Trophoblast cell (in vitro differentiated cells and primary cell): ENCODE data around the gene ZNF284.

ENCODE experiments used
- DNase-seq, 2 donors: peaks; one replicate each; pipeline ENCODE4 v3.0.0-alpha.2; 2016
- H2AFZ ChIP-seq: 2 replicates; pipeline ENCODE4 v1.6.1; 2013; ENCODE audit warnings: low read length, moderate library complexity, mild to moderate bottlenecking; ENCODE audit not compliant: insufficient read depth, poor library complexity
- H2AK5ac ChIP-seq: 2 replicates; pipeline ENCODE4 v1.6.1; 2013; ENCODE audit warnings: mild to moderate bottlenecking, low read length
- H2BK120ac ChIP-seq: 2 replicates; pipeline ENCODE4 v1.6.1; 2013; ENCODE audit warnings: low read length, mild to moderate bottlenecking, moderate library complexity; ENCODE audit not compliant: insufficient read depth, poor library complexity
- H2BK12ac ChIP-seq: 2 replicates; pipeline ENCODE4 v1.6.1; 2013; ENCODE audit warnings: mild to moderate bottlenecking, low read length, moderate library complexity
- H2BK5ac ChIP-seq: 2 replicates; pipeline ENCODE4 v1.6.1; 2013; ENCODE audit warnings: low read length, low read depth, moderate library complexity, mild to moderate bottlenecking; ENCODE audit not compliant: poor library complexity
- H3K14ac ChIP-seq: 2 replicates; pipeline ENCODE4 v1.6.1; 2013; ENCODE audit warnings: mild to moderate bottlenecking, low read length
- H3K18ac ChIP-seq: 2 replicates; pipeline ENCODE4 v1.6.1; 2013; ENCODE audit warnings: mild to moderate bottlenecking, low read length
- H3K23ac ChIP-seq: 2 replicates; pipeline ENCODE4 v1.6.1; 2013; ENCODE audit warnings: low read length
- H3K27ac ChIP-seq: 2 replicates; pipeline ENCODE4 v1.5.1; 2013; ENCODE audit warnings: low read depth, mild to moderate bottlenecking, inconsistent platforms, low read length, moderate library complexity
- H3K27me3 ChIP-seq: 2 replicates; pipeline ENCODE4 v1.6.1; 2013; ENCODE audit warnings: inconsistent platforms, mild to moderate bottlenecking, low read length, moderate library complexity; ENCODE audit not compliant: insufficient read depth
- H3K36me3 ChIP-seq, 2 experiments: 1 replicate in 1 of 2; 2 replicates in 1 of 2; pipeline ENCODE4 v1.6.1; 2013; ENCODE audit warnings: low read length in 2 of 2, mild to moderate bottlenecking in 2 of 2, moderate library complexity in 1 of 2; ENCODE audit not compliant: insufficient read depth in 2 of 2, control insufficient read depth in 1 of 2
- H3K4ac ChIP-seq: 2 replicates; pipeline ENCODE4 v1.6.1; 2013; ENCODE audit warnings: low read depth, mild to moderate bottlenecking, low read length, moderate library complexity
- H3K4me1 ChIP-seq, 2 experiments: 1 replicate in 1 of 2; 2 replicates in 1 of 2; pipeline ENCODE4 v1.6.1; 2013; ENCODE audit warnings: low read length in 2 of 2, mild to moderate bottlenecking in 2 of 2, moderate library complexity in 1 of 2; ENCODE audit not compliant: insufficient read depth in 2 of 2, control insufficient read depth in 1 of 2
- H3K4me2 ChIP-seq: 2 replicates; pipeline ENCODE4 v1.6.1; 2013; ENCODE audit warnings: inconsistent platforms, mild to moderate bottlenecking, low read length, moderate library complexity
- H3K4me3 ChIP-seq: 2 replicates; pipeline ENCODE4 v1.5.1; 2013; ENCODE audit warnings: mild to moderate bottlenecking, low read depth, low read length, inconsistent platforms
- H3K79me1 ChIP-seq: one replicate; pipeline ENCODE4 v1.6.1; 2013; ENCODE audit warnings: low read length
- H3K79me2 ChIP-seq: 2 replicates; pipeline ENCODE4 v1.6.1; 2013; ENCODE audit warnings: low read length, mild to moderate bottlenecking; ENCODE audit not compliant: control insufficient read depth, insufficient read depth, poor library complexity
- H3K9ac ChIP-seq: 2 replicates; pipeline ENCODE4 v1.6.1; 2013; ENCODE audit warnings: mild to moderate bottlenecking, low read length
- H3K9me3 ChIP-seq: 2 replicates; pipeline ENCODE4 v1.6.1; 2013; ENCODE audit warnings: low read depth, mild to moderate bottlenecking, control low read depth, inconsistent platforms, low read length; ENCODE audit not compliant: insufficient read depth
- H4K12ac ChIP-seq: 2 replicates; pipeline ENCODE4 v1.6.1; 2013; ENCODE audit warnings: low read depth, mild to moderate bottlenecking, low read length, moderate library complexity
- H4K8ac ChIP-seq: 2 replicates; pipeline ENCODE4 v1.6.1; 2013; ENCODE audit warnings: low read depth, mild to moderate bottlenecking, low read length, moderate library complexity
- H4K91ac ChIP-seq: one replicate; pipeline ENCODE4 v1.6.1; 2013; ENCODE audit warnings: low read depth, mild to moderate bottlenecking, low read length, moderate library complexity
- WGBS: extraction: QIAGEN DNeasy Blood & Tissue Kit; methylation state at CpG from one replicate; pipeline ENCODE4 v1.1.7; 2013; ENCODE audit warnings: missing lambda C conversion rate; ENCODE audit not compliant: insufficient read length, insufficient coverage; ENCODE audit errors: extremely low coverage; 5-methylcytosine and 5-hydroxymethylcytosine counted together

Gene ZNF284

DNA sequence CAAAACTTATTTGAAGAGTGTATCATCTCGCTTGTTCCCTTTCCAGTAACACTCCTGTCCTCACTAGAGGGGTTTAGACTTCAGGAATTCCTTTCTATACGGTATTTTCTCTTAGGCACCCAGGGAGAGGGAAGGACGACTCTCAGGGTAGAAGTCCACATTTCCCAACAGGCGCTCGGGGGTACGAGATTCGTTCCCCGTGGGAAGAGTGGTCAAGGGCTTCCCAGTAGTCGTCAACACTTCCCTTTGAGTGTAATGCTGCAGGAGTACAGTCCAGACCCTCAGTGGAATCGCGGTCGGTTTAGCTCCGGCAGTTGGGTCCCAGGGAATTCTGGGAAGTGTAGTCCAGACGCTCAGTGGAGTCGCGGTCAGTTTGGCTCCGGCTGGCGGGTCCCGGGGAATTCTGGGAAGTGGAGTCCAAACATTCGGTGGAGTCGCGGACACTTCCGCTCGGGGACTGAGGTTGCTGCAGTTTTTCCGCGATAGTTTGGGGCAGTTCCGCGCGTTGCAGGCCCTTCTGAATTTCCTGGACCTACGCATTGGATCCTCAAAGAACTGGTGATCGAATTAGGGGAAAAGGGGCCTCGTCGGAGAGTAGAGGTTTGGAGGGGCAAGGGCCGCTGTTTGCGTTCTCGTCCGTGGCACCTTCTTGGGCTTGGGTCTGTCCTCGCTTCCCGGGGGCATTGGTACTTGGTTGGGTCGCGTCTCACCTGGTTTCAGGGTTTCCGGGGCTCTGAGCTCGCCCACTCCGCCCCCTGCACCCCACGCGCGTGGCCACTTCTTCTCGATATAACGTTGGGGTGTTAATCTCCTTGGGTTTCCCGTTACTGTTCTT is 22.2 kb downstream of the ZNF284 start, which contains the start of gene ZNF224:
Gene ZNF224, plus strand, starts transcription at position 431 of the 835 bp plus-strand sequence. CDS start 3,513 bp downstream, outside the sequence.
- peak within 1 kb of the TSS; percentile 18 for H2BK5ac ChIP-seq
- H3K27me3 ChIP-seq, result no peaks in the 10 kb centered on the region
- H3K79me1 ChIP-seq, result no peaks in the 10 kb centered on the region
- no peaks in the 10 kb centered on the region for H3K4me1 ChIP-seq
- H3K9me3 ChIP-seq, result no peaks in the 10 kb centered on the region
- peak; percentile 90 to 95 for DNase-seq
- peak within 1 kb of the TSS; percentile 62 for H3K14ac ChIP-seq
- H3K18ac ChIP-seq, result peak within 1 kb of the TSS; percentile 48
- peak within 1 kb of the TSS; percentile 100 for H3K4me2 ChIP-seq
- no CpG with 5 or more reads among the region's 50 CpGs for WGBS
- H4K91ac ChIP-seq, result peak within 1 kb of the TSS; percentile 23
- no peak within 1 kb of the TSS for H3K23ac ChIP-seq
- peak within 1 kb of the TSS; percentile 8 for H2BK120ac ChIP-seq
- no peak within 1 kb of the TSS for H2AK5ac ChIP-seq
- peak within 1 kb of the TSS; percentile 28 for H3K27ac ChIP-seq
- peak within 1 kb of the TSS; percentile 92 for H3K4me3 ChIP-seq
- H4K8ac ChIP-seq, result peak within 1 kb of the TSS; percentile 76
- peak within 1 kb of the TSS; percentile 18 for H3K4ac ChIP-seq
- H4K12ac ChIP-seq, result peak within 1 kb of the TSS; percentile 29
- peaks cover 5% of the 10 kb centered on the region for H3K79me2 ChIP-seq
- peaks cover 3 to 4% of the 10 kb centered on the region in 2 experiments for H3K36me3 ChIP-seq
- H2AFZ ChIP-seq, result peak within 1 kb of the TSS; percentile 84
- peak within 1 kb of the TSS; percentile 97 for H3K9ac ChIP-seq
- H2BK12ac ChIP-seq, result no peak within 1 kb of the TSS

GRCh38 chr19:44107751-44108150 is 35.8 kb downstream of the ZNF284 start:
- no peak overlapping the region for H2BK120ac ChIP-seq
- no peak overlapping the region for H3K27ac ChIP-seq
- H4K8ac ChIP-seq, result no peak overlapping the region
- no CpG with 5 or more reads among the region's 3 CpGs for WGBS
- no peak for DNase-seq
- H3K36me3 ChIP-seq, result peaks cover 8 to 28% of the 10 kb centered on the region in 2 experiments
- no peak overlapping the region for H2AFZ ChIP-seq
- no peak overlapping the region for H2BK12ac ChIP-seq
- H3K23ac ChIP-seq, result no peak overlapping the region
- H3K4me1 ChIP-seq, result no peaks in the 10 kb centered on the region
- H3K27me3 ChIP-seq, result no peaks in the 10 kb centered on the region
- H2AK5ac ChIP-seq, result no peak overlapping the region
- H2BK5ac ChIP-seq, result no peak overlapping the region
- H3K9ac ChIP-seq, result no peak overlapping the region
- H3K79me1 ChIP-seq, result no peaks in the 10 kb centered on the region
- H3K79me2 ChIP-seq, result no peaks in the 10 kb centered on the region
- no peak overlapping the region for H4K12ac ChIP-seq
- no peak overlapping the region for H3K18ac ChIP-seq
- H3K4me2 ChIP-seq, result no peak overlapping the region
- no peak overlapping the region for H3K4me3 ChIP-seq
- H3K9me3 ChIP-seq, result peaks cover 3% of the 10 kb centered on the region
- H3K14ac ChIP-seq, result no peak overlapping the region
- no peak overlapping the region for H4K91ac ChIP-seq
- H3K4ac ChIP-seq, result no peak overlapping the region

- H2BK120ac ChIP-seq, result no peak overlapping the region
- no peak overlapping the region for H4K91ac ChIP-seq
- H2BK5ac ChIP-seq, result no peak overlapping the region
- H3K4me3 ChIP-seq, result no peak overlapping the region
- H3K79me1 ChIP-seq, result peaks cover 3% of the 10 kb centered on the region
- H2BK12ac ChIP-seq, result no peak overlapping the region
- H2AFZ ChIP-seq, result no peak overlapping the region
- no peak overlapping the region for H2AK5ac ChIP-seq
- no peak overlapping the region for H3K4me2 ChIP-seq
- H3K4me1 ChIP-seq, result peaks cover 0 to 2% of the 10 kb centered on the region in 2 experiments
- H3K9ac ChIP-seq, result no peak overlapping the region
- H3K9me3 ChIP-seq, result peaks cover 3% of the 10 kb centered on the region
- H3K23ac ChIP-seq, result no peak overlapping the region
- no peaks in the 10 kb centered on the region for H3K27me3 ChIP-seq
- no peak overlapping the region for H4K12ac ChIP-seq
- H3K79me2 ChIP-seq, result peaks cover 2% of the 10 kb centered on the region
- H3K36me3 ChIP-seq, result peaks cover 5 to 23% of the 10 kb centered on the region in 2 experiments
- H3K14ac ChIP-seq, result no peak overlapping the region
- no peak overlapping the region for H3K27ac ChIP-seq
- H4K8ac ChIP-seq, result no peak overlapping the region
- DNase-seq, result no peak
- no peak overlapping the region for H3K18ac ChIP-seq
- no peak overlapping the region for H3K4ac ChIP-seq
Observed at GRCh38 chr19:44109458-44109857, 37.5 kb downstream of the ZNF284 start.

DNA sequence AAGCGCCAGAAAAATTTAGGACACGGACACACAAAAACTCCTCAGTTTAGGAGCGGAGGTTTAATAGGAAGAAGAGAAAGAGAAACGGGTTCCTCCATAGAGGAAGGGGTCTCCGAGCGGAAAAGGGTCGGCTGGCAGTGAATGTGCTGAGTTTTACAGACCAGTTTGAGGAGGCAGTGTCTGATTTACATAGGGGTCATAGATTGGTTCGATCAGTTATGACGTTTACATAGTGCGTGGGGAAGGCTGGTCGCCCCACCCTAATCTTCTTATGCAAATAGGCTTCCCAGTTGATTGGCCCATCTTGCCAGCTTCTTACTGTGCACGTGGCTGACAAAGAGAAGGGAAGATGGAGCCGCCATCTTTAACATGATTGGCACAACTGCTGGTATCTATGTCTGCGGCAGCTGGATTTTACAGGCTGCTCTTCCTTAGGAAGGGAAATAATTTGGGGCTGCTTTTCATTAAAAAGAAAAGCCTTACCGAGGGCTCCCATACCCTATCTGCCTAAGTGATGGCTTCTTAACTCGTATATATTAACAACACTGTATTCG is 40.0 kb downstream of the ZNF284 start:
- H3K9me3 ChIP-seq, result peaks cover 3% of the 10 kb centered on the region
- H3K4me2 ChIP-seq, result peak overlapping the region; percentile 74

More for the DNA sequence above, 40.0 kb downstream of the ZNF284 start:
- Histone ChIP-seq H3K4me1 (peaks cover 0 to 2% of the 10 kb centered on the region in 2 experiments), H3K14ac (no peak overlapping the region), H3K18ac (no peak overlapping the region), H2AK5ac (no peak overlapping the region), H2BK12ac (no peak overlapping the region), H3K4me3 (no peak overlapping the region), H4K8ac (no peak overlapping the region), H4K12ac (no peak overlapping the region), H2BK120ac (no peak overlapping the region), H3K27ac (peak overlapping the region; percentile 27), H3K4ac (no peak overlapping the region), H3K79me1 (peaks cover 3% of the 10 kb centered on the region), H3K79me2 (peaks cover 2% of the 10 kb centered on the region), H4K91ac (no peak overlapping the region), H3K23ac (no peak overlapping the region), H3K27me3 (no peaks in the 10 kb centered on the region), H2BK5ac (no peak overlapping the region), H2AFZ (no peak overlapping the region), H3K36me3 (peaks cover 4 to 16% of the 10 kb centered on the region in 2 experiments), H3K9ac (no peak overlapping the region)
- DNase-seq, result peak in 1 of 2 donors; percentile 8
- WGBS, result no CpG with 5 or more reads among the region's 17 CpGs
